WTC11 (cell line): ENCODE results near the gene OVOL3. TPM values are rescaled to one million over a fixed set of nuclear protein-coding genes. Genes with fewer than 3 reads are reported as not detected.

Experiments
- ATAC-seq: fragments of 200-7000 bp; cut with Tn5 transposase; 2 replicates; pipeline ENCODE4 v1.10.0; 2021; ENCODE audit warnings: mild to moderate bottlenecking, moderate library complexity
- CTCF ChIA-PET: fragments of 300-600 bp; sonication (Branson Sonifier 250); formaldehyde crosslinking; loops from one replicate; lab custom pipeline; 2021; ENCODE audit warnings: antibody characterized with exemption; lab: Charles Lee
- POLR2A ChIA-PET: fragments of 350-600 bp; sonication (Branson Sonifier 250); formaldehyde crosslinking; loops from one replicate; lab custom pipeline; 2021; ENCODE audit warnings: antibody characterized with exemption; lab: Charles Lee
- DNase-seq: peaks from one replicate; pipeline ENCODE4 v3.0.0; 2021; ENCODE audit warnings: low spot score
- H3K27ac Mint-ChIP-seq: 2 replicates; pipeline ENCODE4 v1.8.0; 2021; ENCODE audit warnings: mixed read lengths
- H3K27me3 Mint-ChIP-seq: 2 replicates; pipeline ENCODE4 v1.8.0; 2021; ENCODE audit warnings: low read depth, mild to moderate bottlenecking, moderate library complexity, mixed read lengths
- H3K36me3 Mint-ChIP-seq: 2 replicates; pipeline ENCODE4 v1.8.0; 2021; ENCODE audit warnings: mixed read lengths
- H3K4me1 Mint-ChIP-seq: 2 replicates; pipeline ENCODE4 v1.8.0; 2022; ENCODE audit warnings: mixed read lengths
- H3K4me3 Mint-ChIP-seq: 2 replicates; pipeline ENCODE4 v1.8.0; 2021; ENCODE audit warnings: mild to moderate bottlenecking, moderate library complexity, mixed read lengths
- H3K9me3 Mint-ChIP-seq: 2 replicates; pipeline ENCODE4 v1.8.0; 2021; ENCODE audit warnings: mixed read lengths
- FOXK1 ChIP-seq: sonication (generic); formaldehyde crosslinking; IDR thresholded peaks from 2 replicates; pipeline ENCODE4 v1.8.0; 2022; ENCODE audit warnings: mild to moderate bottlenecking, moderate library complexity, missing genetic modification reagents
- FOXP1 ChIP-seq: sonication (generic); formaldehyde crosslinking; IDR thresholded peaks from 2 replicates; pipeline ENCODE4 v1.8.0; 2022; ENCODE audit warnings: missing genetic modification reagents, mild to moderate bottlenecking, moderate library complexity, borderline replicate concordance
- HMGA2 ChIP-seq: fragments of 250-450 bp; sonication (Bioruptor Pico); IDR thresholded peaks from 2 replicates; pipeline ENCODE4 v1.4.0; 2021; ENCODE audit warnings: mild to moderate bottlenecking, moderate library complexity
- KAT7 ChIP-seq: sonication (generic); formaldehyde crosslinking; IDR thresholded peaks from 2 replicates; pipeline ENCODE4 v1.8.1; 2023; ENCODE audit warnings: missing genetic modification reagents, mild to moderate bottlenecking, borderline replicate concordance
- MYBL2 ChIP-seq: sonication (generic); formaldehyde crosslinking; IDR thresholded peaks from 2 replicates; pipeline ENCODE4 v1.8.1; 2023; ENCODE audit warnings: mild to moderate bottlenecking, moderate library complexity, missing genetic modification reagents
- NFATC4 ChIP-seq: fragments of 250-450 bp; sonication (Bioruptor Pico); IDR thresholded peaks from 2 replicates; pipeline ENCODE4 v1.9.0; 2021; ENCODE audit warnings: mild to moderate bottlenecking
- NR2C2 ChIP-seq: sonication (generic); formaldehyde crosslinking; IDR thresholded peaks from 2 replicates; pipeline ENCODE4 v1.8.0; 2022; ENCODE audit warnings: mild to moderate bottlenecking, missing genetic modification reagents
- SP1 ChIP-seq: sonication (generic); formaldehyde crosslinking; conservative IDR thresholded peaks from 2 replicates; pipeline ENCODE4 v1.8.1; 2022; ENCODE audit warnings: missing genetic modification reagents
- TCF7 ChIP-seq: sonication (generic); formaldehyde crosslinking; IDR thresholded peaks from 2 replicates; pipeline ENCODE4 v1.8.0; 2022; ENCODE audit warnings: mild to moderate bottlenecking, low read depth, missing genetic modification reagents, moderate library complexity
- total RNA-seq: library from RNA; stranded (reverse); gene quantifications from 3 replicates; pipeline ENCODE4 v1.2.3, GENCODE V29; 2021
- TF ChIP-seq, protein P1 (sequence below): sonication (generic); formaldehyde crosslinking; IDR thresholded peaks from 2 replicates; pipeline ENCODE4 v1.8.1; 2023; ENCODE audit warnings: mild to moderate bottlenecking, missing genetic modification reagents, borderline replicate concordance
- TF ChIP-seq, protein P2 (sequence below): sonication (generic); formaldehyde crosslinking; IDR thresholded peaks from 2 replicates; pipeline ENCODE4 v1.8.0; 2022; ENCODE audit warnings: mild to moderate bottlenecking, missing genetic modification reagents
- TF ChIP-seq, protein P3 (sequence below): sonication (generic); formaldehyde crosslinking; IDR thresholded peaks from 2 replicates; pipeline ENCODE4 v1.8.1; 2023; ENCODE audit warnings: mild to moderate bottlenecking, missing genetic modification reagents
- TF ChIP-seq, protein P4 (sequence below): sonication (generic); formaldehyde crosslinking; IDR thresholded peaks from 2 replicates; pipeline ENCODE4 v1.8.1; 2023; ENCODE audit warnings: mild to moderate bottlenecking, missing genetic modification reagents, moderate library complexity
- TF ChIP-seq, protein P5 (sequence below): sonication (generic); formaldehyde crosslinking; IDR thresholded peaks from 2 replicates; pipeline ENCODE4 v1.8.0; 2022; ENCODE audit warnings: mild to moderate bottlenecking, missing genetic modification reagents
- TF ChIP-seq, protein P6 (sequence below): fragments of 250-450 bp; sonication (Bioruptor Pico); IDR thresholded peaks from 2 replicates; pipeline ENCODE4 v1.8.0; 2021; ENCODE audit warnings: mild to moderate bottlenecking
- TF ChIP-seq, protein P7 (sequence below): fragments of 250-450 bp; sonication (Bioruptor Pico); IDR thresholded peaks from 2 replicates; pipeline ENCODE4 v1.9.0; 2021; ENCODE audit warnings: mild to moderate bottlenecking

Gene OVOL3
- total RNA-seq, 1 experiment from 2014 or later: not detected

DNA sequence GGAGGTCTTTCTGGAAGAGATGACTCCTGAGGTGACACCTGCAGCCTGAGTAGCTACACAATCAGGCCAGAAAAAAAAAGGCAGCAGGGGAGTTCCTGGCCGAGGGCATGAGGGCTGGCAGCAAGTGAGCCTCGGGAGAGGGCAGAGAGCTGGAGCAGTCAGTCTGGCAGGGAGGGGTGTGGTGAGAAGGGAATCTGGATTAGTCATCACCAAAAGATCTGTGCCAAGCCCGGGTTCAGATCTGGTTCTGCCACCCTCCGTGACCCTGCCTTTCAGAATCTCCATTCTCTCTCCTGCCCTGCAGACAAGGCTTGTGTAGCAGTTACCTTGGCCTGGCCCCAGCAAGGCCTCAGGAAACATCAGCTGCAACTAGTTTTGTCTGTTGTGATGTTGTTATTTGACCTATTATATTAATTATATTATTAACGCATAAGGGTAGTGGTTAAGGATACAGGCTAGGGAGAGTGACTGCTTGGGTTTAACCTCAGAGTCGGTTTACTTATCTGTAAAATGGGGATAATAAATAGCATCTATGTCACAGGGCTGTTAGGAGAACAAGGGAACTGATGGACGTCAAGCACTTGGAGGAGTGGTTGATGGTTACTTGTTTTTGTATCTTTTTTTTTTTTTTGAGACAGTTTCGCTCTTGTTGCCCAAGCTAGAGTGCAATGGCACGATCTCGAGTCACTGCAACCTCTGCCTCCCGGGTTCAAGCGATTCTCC, 26.2 kb downstream of the OVOL3 start:
- Mint-ChIP-seq H3K36me3 (peaks cover 7% of the 10 kb centered on the region), H3K27me3 (peaks cover 8% of the 10 kb centered on the region), H3K9me3 (no peaks in the 10 kb centered on the region), H3K4me3 (no peak overlapping the region), H3K4me1 (peaks cover 14% of the 10 kb centered on the region), H3K27ac (no peak overlapping the region)
- DNase-seq (no peak), ATAC-seq (no peak)
- ChIA-PET CTCF (interaction anchor here (2.4 kb wide), 1 partner anchor 9 kb away, joined by 22 read pairs; no protein-coding TSS in a partner anchor), POLR2A (interaction anchor here (1.6 kb wide), 1 partner anchor 9 kb away, joined by 3 read pairs; no protein-coding TSS in a partner anchor)
- TF ChIP-seq, protein P1, sequence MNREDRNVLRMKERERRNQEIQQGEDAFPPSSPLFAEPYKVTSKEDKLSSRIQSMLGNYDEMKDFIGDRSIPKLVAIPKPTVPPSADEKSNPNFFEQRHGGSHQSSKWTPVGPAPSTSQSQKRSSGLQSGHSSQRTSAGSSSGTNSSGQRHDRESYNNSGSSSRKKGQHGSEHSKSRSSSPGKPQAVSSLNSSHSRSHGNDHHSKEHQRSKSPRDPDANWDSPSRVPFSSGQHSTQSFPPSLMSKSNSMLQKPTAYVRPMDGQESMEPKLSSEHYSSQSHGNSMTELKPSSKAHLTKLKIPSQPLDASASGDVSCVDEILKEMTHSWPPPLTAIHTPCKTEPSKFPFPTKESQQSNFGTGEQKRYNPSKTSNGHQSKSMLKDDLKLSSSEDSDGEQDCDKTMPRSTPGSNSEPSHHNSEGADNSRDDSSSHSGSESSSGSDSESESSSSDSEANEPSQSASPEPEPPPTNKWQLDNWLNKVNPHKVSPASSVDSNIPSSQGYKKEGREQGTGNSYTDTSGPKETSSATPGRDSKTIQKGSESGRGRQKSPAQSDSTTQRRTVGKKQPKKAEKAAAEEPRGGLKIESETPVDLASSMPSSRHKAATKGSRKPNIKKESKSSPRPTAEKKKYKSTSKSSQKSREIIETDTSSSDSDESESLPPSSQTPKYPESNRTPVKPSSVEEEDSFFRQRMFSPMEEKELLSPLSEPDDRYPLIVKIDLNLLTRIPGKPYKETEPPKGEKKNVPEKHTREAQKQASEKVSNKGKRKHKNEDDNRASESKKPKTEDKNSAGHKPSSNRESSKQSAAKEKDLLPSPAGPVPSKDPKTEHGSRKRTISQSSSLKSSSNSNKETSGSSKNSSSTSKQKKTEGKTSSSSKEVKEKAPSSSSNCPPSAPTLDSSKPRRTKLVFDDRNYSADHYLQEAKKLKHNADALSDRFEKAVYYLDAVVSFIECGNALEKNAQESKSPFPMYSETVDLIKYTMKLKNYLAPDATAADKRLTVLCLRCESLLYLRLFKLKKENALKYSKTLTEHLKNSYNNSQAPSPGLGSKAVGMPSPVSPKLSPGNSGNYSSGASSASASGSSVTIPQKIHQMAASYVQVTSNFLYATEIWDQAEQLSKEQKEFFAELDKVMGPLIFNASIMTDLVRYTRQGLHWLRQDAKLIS (CRISPR knock-in tag): no peak
- TF ChIP-seq, protein P2, sequence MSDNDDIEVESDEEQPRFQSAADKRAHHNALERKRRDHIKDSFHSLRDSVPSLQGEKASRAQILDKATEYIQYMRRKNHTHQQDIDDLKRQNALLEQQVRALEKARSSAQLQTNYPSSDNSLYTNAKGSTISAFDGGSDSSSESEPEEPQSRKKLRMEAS: no peak
- no peak for TF ChIP-seq SP1 (CRISPR knock-in tag)
- no peak for TF ChIP-seq HMGA2 (CRISPR knock-in tag)
- TF ChIP-seq, protein P3, sequence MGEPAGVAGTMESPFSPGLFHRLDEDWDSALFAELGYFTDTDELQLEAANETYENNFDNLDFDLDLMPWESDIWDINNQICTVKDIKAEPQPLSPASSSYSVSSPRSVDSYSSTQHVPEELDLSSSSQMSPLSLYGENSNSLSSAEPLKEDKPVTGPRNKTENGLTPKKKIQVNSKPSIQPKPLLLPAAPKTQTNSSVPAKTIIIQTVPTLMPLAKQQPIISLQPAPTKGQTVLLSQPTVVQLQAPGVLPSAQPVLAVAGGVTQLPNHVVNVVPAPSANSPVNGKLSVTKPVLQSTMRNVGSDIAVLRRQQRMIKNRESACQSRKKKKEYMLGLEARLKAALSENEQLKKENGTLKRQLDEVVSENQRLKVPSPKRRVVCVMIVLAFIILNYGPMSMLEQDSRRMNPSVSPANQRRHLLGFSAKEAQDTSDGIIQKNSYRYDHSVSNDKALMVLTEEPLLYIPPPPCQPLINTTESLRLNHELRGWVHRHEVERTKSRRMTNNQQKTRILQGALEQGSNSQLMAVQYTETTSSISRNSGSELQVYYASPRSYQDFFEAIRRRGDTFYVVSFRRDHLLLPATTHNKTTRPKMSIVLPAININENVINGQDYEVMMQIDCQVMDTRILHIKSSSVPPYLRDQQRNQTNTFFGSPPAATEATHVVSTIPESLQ (CRISPR knock-in tag): no peak
- TF ChIP-seq, protein P4, sequence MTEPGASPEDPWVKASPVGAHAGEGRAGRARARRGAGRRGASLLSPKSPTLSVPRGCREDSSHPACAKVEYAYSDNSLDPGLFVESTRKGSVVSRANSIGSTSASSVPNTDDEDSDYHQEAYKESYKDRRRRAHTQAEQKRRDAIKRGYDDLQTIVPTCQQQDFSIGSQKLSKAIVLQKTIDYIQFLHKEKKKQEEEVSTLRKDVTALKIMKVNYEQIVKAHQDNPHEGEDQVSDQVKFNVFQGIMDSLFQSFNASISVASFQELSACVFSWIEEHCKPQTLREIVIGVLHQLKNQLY (CRISPR knock-in tag): no peak
- TF ChIP-seq NFATC4 (CRISPR knock-in tag): no peak
- no peak for TF ChIP-seq MYBL2 (CRISPR knock-in tag)
- TF ChIP-seq, protein P5, sequence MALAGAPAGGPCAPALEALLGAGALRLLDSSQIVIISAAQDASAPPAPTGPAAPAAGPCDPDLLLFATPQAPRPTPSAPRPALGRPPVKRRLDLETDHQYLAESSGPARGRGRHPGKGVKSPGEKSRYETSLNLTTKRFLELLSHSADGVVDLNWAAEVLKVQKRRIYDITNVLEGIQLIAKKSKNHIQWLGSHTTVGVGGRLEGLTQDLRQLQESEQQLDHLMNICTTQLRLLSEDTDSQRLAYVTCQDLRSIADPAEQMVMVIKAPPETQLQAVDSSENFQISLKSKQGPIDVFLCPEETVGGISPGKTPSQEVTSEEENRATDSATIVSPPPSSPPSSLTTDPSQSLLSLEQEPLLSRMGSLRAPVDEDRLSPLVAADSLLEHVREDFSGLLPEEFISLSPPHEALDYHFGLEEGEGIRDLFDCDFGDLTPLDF (CRISPR knock-in tag): no peak
- no peak for TF ChIP-seq NR2C2 (CRISPR knock-in tag)
- TF ChIP-seq, protein P6, sequence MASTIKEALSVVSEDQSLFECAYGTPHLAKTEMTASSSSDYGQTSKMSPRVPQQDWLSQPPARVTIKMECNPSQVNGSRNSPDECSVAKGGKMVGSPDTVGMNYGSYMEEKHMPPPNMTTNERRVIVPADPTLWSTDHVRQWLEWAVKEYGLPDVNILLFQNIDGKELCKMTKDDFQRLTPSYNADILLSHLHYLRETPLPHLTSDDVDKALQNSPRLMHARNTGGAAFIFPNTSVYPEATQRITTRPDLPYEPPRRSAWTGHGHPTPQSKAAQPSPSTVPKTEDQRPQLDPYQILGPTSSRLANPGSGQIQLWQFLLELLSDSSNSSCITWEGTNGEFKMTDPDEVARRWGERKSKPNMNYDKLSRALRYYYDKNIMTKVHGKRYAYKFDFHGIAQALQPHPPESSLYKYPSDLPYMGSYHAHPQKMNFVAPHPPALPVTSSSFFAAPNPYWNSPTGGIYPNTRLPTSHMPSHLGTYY (CRISPR knock-in tag): no peak
- TF ChIP-seq KAT7 (CRISPR knock-in tag): no peak
- TF ChIP-seq, all 79 proteins: peak for 0

DNA sequence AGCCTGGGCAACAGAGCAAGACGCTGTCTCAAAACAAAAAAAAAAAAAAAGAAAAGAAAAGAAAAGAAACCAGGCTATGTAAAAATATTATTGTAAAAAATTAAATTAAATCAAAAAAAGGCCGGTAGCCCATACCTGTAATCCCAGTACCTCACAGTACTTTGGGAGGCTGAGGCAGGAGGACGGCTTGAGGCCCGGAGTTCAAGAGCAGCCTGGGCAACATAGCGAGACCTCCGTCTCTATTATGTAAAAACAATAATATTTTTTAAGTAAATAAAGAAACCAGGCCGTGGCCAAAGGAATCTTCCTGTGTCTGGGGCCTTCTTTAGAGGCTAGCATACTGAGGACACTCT, 28.2 kb downstream of the OVOL3 start:
- Mint-ChIP-seq H3K4me3 (peak overlapping the region; percentile 99), H3K9me3 (no peaks in the 10 kb centered on the region), H3K4me1 (peaks cover 14% of the 10 kb centered on the region), H3K27ac (peak overlapping the region; percentile 87; the same call in 1 of the 2 replicates), H3K36me3 (peaks cover 16% of the 10 kb centered on the region), H3K27me3 (peaks cover 8% of the 10 kb centered on the region)
- DNase-seq (no peak), ATAC-seq (no peak)
- POLR2A ChIA-PET: interaction anchor here (0.7 kb wide), 1 partner anchor 437 kb away, joined by 4 read pairs; no protein-coding TSS in a partner anchor
- TF ChIP-seq TCF7 (CRISPR knock-in tag) (no peak), FOXP1 (CRISPR knock-in tag) (no peak), FOXK1 (CRISPR knock-in tag) (no peak)
- TF ChIP-seq, protein P7, sequence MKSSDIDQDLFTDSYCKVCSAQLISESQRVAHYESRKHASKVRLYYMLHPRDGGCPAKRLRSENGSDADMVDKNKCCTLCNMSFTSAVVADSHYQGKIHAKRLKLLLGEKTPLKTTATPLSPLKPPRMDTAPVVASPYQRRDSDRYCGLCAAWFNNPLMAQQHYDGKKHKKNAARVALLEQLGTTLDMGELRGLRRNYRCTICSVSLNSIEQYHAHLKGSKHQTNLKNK (CRISPR knock-in tag): no peak
- CTCF ChIA-PET: interaction anchor here (1.0 to 2.0 kb wide), 2 partner anchors 11 kb away, joined by 3 to 18 read pairs; no protein-coding TSS in a partner anchor
